Frontal cortex (tissue), 4 donors: ENCODE data around the gene GMPR. TPM values are rescaled to one million over a fixed set of nuclear protein-coding genes. Genes with fewer than 3 reads are reported as not detected.

Experiments
- DNase-seq, 2 donors: peaks; one replicate each; pipeline ENCODE4 v3.0.0; 2012; ENCODE audit warnings: low spot score in 2 of 2
- FAIRE-seq: peaks from 2 replicates; lab custom pipeline; 2012; peaks lifted over from hg19 to GRCh38; lab: Jason Lieb, UNC
- total RNA-seq: library from RNA; depleted of rRNA; stranded (reverse); fragments of >200 nt; gene quantifications from one replicate; pipeline ENCODE4 v1.2.3, GENCODE V29; 2014
- donor health status: control.
- donor health status: control.
- donor health status: control.

Gene GMPR
- total RNA-seq = 2.4 TPM

DNA sequence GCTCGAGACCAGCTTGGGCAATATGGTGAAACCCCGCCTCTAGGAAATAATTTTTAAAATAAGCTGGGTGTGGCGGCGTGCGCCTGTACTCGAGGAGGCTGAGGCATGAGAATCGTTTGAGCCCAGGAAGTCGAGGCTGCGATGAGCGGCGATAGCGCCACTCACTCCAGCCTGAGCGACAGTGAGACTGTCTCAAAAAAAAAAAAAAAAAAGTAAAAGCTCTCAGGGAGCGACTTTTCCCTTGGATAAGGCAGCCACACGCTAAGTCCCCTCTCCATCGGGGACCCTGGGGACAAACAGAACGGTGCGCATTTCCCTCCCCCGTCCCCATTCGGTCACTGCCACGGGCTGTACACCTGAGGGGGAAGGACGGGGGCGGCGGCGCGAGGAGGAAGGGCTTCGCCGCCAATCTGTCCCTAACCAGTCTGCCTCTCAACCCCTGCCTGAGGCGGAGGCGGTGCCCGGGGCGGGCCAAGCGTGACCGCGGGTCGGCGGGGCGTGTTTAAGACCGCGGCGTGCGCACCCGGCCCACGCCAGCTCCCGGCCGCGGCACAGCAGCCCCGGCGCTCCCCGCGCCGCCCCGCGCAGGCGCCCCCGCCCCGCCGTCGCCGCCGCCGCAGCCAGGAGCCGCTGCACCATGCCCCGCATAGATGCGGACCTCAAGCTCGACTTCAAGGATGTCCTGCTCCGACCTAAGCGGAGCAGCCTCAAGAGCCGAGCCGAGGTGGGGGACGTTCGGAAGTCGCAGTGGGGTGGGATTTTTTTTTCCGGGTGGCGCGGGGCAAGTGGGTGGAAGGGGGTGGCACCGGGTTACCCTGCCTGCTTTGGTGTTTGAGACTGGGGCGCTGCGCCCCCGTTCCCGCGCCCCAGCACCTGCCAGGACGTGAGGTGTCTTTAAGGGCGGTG lies at the start of gene GMPR:
TSS of gene GMPR (plus strand) at position 531 of the 906 bp plus-strand sequence. CDS start at position 638, 107 bp downstream.
- FAIRE-seq = no peak
- peak; percentile 64 to 78 for DNase-seq

DNA sequence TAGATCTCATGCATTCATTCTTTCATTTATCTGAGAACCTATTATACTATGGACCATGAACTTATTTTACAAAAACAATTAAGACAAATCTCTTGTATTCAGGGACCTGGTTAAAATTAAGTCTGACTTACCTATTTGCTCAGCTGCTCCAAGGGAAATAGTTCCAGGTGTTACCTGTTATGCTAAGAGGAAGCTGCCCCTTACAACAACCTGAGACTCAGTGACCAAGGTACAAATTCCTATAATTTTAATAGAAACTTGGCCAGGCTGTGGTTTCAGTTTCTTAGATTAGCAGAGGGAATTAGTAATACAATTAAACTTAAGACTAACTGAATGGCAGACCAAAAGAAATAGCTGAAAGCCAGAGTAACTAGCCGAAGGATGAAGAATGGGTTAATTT lies 48.2 kb upstream of the GMPR start:
- no peak for FAIRE-seq
- no peak for DNase-seq

DNA sequence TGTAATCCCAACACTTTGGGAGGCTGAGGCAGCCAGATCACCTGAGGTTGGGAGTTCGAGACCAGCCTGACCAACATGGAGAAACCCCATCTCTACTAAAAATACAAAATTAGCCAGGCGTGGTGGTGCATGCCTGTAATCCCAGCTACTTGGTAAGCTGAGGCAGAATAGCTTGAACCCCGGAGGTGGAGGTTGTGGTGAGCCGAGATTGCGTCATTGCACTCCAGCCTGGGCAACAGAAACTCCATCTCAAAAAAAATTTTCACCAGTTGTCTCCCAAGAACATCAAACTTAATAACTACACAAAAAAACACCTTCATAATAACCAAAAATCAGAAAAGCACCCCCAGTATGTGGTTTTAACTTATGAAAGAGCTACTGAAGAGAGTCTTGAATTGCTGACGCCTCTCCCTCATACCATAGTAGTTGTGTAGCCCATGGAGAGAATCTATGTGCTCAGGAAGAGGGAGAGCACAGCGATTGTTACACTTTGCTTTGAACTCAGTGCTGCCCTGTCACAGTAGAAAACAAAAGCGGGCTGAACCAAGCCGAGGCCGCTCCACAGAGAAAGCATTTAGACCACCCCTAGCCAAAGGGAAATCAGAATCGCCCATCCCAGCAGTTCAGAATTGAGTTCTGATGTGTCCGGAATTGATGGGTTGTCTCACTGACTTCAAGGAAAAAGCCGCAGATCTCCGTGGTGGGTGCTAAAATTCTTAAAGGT lies 42.0 kb upstream of the GMPR start:
- DNase-seq (no peak), FAIRE-seq (no peak)

DNA sequence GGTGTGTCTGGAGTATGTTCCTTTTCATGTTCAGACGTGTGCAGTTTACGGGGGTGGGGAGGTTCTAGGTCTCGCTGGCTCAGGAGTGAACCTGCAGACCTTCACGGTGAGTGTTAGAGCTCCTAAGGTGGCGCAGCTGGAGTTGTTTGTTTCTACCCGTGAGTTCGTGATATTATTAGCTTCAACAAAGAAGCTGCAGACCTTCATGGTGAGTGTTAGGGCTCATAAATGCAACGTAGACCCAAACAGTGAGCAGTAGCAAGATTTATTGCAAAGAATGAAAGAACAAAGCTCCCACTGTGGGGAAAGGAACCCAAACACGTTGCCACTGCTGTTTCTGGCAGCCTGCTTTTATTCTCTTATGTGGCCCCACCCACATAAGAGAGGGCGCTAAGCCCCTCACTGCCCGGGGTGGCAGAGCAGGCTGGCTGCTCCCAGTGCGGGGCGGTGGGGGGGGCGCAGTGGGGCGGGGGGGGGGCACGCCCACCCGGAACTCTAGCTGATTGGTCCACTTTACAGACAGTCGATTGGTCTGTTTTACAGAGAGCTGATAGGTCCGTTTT lies 41.3 kb upstream of the GMPR start:
- DNase-seq = no peak
- FAIRE-seq = no peak

DNA sequence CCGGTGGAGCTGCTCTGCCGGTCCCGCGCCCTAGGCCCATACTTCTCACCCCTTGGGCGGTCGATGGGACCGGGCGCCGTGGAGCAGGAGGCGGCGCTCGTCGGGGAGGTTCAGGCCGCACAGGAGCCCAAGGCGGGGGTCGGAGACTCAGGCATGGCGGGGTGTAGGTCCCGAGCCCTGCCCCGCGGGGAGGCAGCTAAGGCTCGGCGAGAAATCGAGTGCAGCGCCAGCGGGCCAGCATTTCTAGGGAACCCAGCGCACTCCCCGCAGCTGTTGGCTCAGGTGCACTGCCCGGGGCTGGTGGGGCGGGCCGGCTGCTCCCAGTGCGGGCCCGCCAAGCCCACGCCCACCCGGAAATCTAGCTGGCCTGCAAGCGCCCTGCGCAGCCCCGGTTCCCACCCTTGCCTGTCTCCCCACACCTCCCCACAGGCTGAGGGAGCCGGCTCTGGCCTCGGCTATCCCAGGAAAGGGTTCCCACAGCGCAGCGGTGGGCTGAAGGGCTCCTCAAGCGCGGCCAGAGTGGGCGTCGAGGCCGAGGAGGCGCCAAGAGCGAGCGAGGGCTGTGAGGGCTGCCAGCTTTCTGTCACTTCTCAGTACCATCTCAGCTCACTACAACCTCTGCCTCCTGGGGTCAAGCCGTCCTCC lies 40.2 kb upstream of the GMPR start:
- FAIRE-seq (no peak), DNase-seq (no peak)

DNA sequence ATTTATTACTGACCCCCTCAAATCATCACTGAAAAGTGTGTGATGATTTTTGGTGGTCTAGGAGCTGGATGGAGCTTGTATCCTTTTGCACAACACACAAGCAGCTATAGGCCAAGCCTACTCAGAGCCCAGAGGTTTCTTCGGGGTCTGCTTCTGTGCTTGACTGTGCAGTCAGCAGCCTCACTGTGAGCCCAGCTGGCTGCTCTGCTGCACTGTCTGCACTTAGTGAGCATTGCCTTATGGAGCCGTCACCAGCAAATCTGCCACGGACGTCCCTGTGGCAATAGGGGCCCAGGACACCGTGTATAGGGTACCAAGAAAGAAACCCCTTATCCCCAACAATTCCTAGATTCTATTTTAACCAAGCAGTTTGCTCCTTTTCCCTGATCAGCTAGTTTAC lies 38.6 kb upstream of the GMPR start:
- DNase-seq = no peak

DNA sequence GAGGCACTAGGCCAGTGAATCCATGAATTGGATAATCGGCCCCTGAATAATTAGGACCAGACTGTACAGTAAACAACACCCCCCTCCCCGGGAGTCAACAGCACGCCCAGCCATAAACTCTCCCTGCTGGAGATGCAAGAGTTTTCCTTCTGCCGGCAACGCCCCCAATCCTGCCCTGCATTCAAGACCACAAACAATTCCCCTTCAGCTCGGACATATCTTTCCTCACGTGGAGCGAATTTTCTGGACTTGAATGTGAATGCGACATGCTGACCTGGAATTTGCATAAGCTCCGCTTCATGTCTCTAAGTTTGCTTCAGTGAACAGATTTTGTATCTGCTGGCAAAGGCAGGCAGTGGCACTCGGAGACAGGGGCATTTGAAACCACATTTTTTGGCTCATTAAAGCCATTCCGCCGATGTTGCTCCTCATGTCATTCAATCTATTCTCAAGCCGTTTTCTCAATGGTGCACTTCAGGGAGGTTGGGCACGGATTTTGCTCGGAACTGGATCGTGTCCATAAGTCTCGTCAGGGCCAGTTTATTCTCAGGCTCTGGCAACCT lies 38.0 kb upstream of the GMPR start:
- FAIRE-seq (no peak), DNase-seq (no peak)

More for the DNA sequence above, 38.6 kb upstream of the GMPR start:
- FAIRE-seq = no peak

DNA sequence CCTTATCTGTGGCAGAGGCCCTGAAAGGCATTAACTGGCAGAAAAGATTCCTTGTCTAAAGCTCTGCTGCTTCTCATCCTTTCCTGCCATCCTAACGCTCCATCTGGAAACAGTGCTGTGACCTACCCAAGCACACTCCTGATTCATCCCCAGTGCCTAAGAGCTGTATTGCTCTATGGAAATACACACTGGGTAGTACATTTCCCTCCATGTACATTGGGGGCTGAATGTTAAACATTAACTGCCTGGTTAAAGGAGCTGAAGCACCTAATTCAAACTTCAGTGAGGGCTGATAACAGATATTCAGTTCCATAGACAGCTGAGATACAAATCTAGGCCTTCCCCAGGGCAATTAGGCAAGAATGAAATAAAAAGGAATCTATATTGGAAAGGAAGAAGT lies 36.7 kb upstream of the GMPR start:
- FAIRE-seq (no peak), DNase-seq (no peak)

DNA sequence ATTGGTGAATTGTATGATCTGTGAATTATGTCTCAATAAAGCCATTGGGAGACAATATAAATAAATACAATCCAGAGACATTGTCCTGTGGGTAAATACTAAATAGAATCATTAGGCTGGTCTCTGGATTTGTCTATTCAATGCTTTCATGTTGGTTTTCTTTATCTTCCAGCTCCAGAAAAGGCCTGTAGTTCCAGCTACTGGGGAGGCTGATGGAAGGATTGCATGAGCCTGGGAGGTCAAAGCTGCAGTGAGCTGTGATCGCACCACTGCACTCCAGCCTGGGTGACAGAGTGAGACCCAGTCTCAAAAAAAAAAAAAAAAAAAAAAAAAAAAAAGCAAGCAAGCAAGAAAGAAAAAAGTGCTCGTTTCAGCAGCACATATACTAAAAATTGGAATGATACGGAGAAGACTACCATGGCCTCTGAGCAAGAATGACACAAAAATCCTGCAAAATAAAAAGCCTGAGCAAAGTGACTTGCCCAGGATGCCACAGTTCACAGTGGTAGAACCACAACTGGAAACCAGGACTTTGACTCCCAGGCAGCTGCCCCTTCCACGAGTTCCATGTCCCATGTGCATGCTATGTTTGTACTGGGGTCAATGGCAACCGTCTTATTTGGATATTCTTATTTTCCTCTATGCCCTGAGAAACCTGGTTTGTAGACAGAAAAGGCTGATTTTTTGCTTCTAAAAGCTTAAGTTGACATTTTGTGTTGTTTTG lies 33.6 kb upstream of the GMPR start:
- FAIRE-seq (no peak), DNase-seq (no peak)

DNA sequence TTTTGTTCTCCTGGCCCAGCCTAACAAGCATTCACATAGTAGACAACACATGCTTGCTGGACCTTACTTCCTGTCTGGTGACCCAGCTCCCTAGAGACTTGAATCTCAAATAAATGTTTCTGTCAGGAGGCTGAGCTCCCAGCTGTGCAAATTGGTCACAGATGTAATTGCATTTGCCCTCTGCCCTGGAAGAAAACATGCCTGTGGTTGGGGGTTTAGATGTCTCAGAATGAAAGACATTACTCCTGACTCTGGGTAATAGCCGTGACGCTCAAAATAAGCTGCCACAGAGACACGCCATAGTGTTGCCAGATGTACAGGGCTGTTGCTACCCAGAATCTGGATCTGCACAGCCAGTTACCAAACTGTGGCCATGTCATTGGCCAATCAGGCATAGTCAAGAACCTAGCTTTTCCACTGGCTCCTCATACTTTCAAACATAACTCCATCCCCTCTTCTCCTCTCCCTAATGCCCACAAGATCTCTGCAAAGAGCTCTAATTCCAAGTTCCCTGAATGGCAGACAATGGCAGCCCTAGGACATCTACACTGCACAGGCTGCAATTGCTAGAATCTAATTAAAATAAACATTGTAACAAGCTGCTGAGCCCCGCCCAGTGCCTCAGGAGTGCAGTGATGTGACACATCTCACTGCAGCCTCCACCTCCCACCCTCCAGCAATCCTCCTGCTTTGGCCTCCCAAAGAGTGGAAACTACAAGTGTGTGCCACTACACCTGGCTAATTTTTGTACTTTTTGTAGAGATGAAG lies 32.8 kb upstream of the GMPR start:
- no peak for DNase-seq
- FAIRE-seq = no peak

DNA sequence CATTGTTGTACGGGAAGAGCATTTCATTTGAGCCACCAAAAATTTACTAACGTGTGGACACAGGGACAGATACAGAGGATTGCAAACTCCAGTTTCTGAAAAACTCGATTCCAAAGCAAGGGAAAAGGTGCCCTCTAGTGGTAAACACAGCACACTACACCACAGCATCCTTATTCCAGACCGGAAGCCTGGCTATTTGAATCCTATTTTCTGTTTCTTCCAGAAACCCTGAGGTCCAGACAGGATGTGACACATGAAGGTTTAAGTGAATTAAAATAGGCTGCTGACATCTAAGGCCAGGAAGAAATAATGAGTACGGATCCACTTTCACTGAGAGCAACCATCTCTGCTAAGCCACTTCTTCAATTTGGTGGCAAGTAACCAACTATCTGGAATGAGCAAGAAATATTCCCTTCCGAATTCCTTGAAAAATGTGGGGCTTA lies 31.8 kb upstream of the GMPR start:
- DNase-seq (peak; percentile 66 to 74), FAIRE-seq (peak; percentile 28)

DNA sequence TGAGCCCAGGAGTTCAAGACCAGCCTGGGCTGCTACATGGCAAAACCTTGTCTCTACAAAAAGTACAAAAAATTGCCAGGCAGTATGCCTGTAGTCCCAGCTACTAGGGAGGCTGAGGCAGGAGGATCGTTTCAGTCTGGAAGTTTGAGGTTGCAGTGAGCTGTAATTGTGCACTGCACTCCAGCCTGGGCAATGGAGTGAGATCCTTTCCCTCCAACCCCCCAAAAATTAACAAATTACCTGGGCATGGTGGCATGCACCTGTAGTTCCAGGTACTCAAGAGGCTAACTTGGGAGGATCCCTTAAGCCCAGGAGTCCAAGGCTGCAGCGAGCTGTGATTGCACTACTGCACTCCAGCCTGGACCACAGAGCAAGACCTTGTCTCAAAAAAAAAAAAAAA lies 29.4 kb upstream of the GMPR start:
- no peak for DNase-seq
- no peak for FAIRE-seq

DNA sequence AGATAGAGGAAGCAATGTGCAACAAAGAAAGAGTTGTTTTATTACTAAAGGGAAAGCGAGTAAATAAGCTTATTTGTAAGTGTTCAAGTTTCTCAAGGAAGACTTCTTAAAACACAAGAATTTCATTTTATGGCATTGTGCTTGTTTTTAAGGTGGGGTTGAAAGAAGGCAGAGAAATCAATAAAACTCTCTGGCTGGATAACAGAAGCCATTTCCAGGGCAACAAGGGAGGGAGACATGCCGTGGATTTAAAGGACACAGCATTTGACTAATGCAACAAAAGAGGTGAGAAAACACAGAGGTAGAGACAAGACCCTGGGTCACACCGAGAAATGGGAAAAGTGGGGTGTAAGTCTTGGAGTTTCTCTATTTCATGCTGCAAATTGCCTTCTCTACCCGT lies 28.8 kb upstream of the GMPR start:
- no peak for FAIRE-seq
- DNase-seq = no peak

DNA sequence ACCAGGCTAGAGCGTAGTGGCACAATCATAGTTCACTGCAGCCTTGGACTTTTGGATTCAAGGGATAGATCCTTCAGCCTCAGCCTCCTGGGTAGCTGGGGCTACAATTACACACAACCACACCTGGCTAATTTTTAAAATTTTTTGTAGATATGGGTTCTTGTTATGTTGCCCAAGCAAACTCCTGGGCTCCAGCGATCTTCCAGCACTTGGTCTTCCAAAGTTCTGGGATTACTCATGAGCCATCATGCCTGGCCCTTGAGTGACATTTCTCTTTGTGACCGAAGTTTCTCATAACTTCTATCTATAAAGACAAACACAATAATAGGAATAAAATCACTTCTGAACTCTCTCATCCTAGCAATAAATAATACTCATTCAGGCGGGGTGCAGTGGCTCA lies 26.1 kb upstream of the GMPR start:
- no peak for FAIRE-seq

DNA sequence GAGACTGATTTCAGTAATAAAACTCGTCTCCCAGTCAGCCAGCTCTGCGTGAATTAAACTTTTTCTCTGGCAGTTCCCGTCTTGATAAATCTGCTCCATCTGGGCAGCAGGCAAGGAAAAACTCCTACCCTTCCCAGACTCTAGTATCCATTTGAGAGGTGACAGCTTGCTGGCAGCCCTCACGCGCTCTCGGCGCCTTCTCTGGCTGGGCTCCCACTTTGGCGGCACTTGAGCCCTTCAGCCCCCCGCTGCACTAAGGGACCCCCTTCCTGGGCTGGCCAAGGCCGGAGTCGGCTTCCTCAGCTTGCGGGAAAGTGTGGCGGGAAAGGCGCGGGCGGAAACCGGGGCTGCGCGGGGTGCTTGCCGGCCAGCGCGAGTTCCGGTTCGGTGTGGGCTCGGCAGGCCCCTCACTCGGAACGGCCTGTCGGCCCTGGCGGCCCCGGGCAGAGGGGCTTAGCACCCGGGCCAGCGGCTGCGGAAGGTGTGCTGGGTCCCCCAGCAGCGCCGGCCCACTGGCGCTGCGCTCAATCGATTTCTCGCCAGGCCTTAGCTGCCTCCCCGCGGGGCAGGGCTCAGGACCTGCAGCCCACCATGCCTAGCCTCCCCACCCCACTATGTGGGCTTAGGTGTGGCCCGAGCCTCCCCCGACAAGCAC lies 21.8 kb upstream of the GMPR start:
- no peak for FAIRE-seq
- no peak for DNase-seq

More for the DNA sequence above, 26.1 kb upstream of the GMPR start:
- DNase-seq = no peak

DNA sequence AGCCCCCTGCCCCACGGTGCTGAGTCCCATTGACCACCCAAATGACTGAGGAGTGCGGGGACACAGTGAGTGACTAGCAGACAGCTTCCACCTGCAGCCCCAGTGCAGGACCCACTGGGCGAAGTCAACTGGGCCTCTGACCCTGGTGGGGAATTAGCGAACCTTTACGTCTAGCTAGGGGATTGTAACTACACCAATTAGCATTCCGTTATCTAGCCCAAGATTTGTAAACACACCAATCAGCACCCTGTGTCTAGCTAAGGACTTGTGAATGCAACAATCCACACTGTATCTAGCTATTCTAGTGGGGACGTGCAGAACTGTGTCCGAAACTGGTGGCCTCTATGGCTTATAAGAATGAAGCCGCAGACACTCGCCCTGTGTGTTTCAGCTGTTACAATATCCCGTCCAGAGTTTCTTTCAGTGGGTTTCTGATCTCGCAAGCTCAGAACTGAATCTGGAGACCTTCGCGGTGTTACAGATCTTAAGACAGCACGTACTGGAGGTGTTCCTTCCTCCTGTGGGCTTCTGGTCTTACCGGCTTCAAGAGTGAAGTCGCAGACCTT lies 21.1 kb upstream of the GMPR start:
- DNase-seq = no peak
- FAIRE-seq = no peak

DNA sequence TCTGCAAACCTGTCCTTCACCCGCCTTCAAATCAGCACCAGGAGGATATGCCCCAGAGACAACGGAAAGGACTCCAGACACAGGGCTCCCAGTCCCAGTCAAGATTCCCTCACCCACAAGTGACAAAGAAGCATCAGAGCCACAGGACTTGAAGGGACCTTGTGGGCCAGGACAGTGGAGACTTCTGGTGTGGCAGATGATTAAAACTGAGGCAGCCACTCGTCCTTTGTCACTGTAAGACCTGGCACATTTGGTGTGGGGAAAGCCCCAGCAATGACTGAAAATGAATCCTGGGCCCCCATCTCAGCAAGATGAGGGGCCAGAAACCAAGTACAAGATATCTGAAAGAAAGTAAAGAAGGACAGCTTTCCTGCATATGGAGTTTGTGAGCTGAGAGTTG lies 15.6 kb upstream of the GMPR start:
- no peak for FAIRE-seq

DNA sequence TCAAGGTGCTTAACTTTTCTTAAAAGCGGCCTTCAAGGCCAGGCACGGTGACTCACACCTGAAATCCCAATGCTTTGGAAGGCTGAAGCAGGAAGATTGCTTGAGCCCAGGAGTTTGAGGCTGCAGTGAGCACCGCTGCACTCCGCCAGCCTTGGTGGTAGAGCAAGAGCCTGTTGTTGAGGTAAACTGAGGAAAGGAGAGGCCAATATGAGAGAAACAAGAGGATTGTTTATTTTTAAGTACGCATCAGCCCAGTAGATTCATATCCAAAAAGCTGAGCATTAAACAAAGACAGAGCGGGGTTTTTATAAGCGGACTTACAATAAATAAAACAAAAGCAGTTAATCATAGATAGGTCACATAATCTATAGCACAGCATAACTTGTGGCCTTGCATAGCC lies 15.0 kb upstream of the GMPR start:
- no peak for FAIRE-seq

More for the DNA sequence above, 15.6 kb upstream of the GMPR start:
- no peak for DNase-seq

More for the DNA sequence above, 15.0 kb upstream of the GMPR start:
- DNase-seq = no peak
